ENCODE measurements around the gene PRPF8. TPM values are rescaled to one million over a fixed set of nuclear protein-coding genes. Genes with fewer than 3 reads are reported as not detected.

Gene PRPF8
- total and polyA plus RNA-seq, 10 of the 15 experiments (the other 5 are each of a cell fraction or from before 2014, with no cell fraction given): 77.2 to 337 (median 162) TPM

DNA sequence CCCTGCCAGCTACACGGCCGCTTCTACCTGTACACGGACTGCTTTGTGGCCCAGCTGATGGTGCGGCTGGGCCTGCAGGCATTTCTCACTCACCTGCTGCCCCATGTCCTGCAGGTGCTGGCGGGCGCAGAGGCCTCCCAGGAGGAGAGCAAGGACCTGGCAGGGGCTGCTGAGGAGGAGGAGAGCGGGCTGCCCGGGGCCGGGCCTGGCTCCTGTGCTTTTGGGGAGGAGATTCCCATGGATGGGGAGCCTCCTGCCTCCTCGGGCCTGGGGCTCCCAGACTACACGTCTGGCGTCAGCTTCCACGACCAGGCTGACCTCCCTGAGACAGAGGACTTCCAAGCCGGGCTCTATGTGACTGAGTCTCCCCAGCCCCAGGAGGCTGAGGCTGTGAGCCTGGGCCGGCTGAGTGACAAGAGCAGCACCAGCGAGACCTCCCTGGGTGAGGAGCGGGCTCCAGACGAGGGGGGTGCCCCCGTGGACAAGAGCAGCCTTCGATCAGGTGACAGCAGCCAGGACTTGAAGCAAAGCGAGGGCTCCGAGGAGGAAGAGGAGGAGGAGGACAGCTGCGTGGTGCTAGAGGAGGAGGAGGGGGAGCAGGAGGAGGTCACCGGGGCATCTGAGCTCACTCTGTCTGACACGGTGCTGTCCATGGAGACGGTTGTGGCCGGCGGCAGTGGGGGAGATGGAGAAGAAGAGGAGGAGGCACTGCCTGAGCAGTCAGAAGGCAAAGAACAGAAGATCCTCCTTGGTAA, 43.4 kb upstream of the PRPF8 start:
- peaks cover 16% of the 10 kb centered on the region for H3K79me2 ChIP-seq (ENCODE audit: control insufficient read depth, insufficient read depth, low read length)
- WGBS (ENCODE audit: insufficient coverage, insufficient replicate concordance, low lambda C conversion rate, missing lambda C conversion rate): 93% methylated on average over 28 of the region's 28 CpGs
- H3K9ac ChIP-seq (ENCODE audit: control insufficient read depth, insufficient read depth, low read length): no peak overlapping the region
- TF ChIP-seq, protein P1, sequence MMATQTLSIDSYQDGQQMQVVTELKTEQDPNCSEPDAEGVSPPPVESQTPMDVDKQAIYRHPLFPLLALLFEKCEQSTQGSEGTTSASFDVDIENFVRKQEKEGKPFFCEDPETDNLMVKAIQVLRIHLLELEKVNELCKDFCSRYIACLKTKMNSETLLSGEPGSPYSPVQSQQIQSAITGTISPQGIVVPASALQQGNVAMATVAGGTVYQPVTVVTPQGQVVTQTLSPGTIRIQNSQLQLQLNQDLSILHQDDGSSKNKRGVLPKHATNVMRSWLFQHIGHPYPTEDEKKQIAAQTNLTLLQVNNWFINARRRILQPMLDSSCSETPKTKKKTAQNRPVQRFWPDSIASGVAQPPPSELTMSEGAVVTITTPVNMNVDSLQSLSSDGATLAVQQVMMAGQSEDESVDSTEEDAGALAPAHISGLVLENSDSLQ (IDR thresholded peaks at IDR 0.05): no peak
- TF ChIP-seq CBFB (IDR thresholded peaks at IDR 0.05; ENCODE audit: low read depth) (no peak), BRCA1 (IDR thresholded peaks at IDR 0.05; ENCODE audit: low read depth, low read length) (no peak), ZNF207 (IDR thresholded peaks at IDR 0.05; ENCODE audit: borderline replicate concordance) (no peak)
- TF ChIP-seq, protein P2, sequence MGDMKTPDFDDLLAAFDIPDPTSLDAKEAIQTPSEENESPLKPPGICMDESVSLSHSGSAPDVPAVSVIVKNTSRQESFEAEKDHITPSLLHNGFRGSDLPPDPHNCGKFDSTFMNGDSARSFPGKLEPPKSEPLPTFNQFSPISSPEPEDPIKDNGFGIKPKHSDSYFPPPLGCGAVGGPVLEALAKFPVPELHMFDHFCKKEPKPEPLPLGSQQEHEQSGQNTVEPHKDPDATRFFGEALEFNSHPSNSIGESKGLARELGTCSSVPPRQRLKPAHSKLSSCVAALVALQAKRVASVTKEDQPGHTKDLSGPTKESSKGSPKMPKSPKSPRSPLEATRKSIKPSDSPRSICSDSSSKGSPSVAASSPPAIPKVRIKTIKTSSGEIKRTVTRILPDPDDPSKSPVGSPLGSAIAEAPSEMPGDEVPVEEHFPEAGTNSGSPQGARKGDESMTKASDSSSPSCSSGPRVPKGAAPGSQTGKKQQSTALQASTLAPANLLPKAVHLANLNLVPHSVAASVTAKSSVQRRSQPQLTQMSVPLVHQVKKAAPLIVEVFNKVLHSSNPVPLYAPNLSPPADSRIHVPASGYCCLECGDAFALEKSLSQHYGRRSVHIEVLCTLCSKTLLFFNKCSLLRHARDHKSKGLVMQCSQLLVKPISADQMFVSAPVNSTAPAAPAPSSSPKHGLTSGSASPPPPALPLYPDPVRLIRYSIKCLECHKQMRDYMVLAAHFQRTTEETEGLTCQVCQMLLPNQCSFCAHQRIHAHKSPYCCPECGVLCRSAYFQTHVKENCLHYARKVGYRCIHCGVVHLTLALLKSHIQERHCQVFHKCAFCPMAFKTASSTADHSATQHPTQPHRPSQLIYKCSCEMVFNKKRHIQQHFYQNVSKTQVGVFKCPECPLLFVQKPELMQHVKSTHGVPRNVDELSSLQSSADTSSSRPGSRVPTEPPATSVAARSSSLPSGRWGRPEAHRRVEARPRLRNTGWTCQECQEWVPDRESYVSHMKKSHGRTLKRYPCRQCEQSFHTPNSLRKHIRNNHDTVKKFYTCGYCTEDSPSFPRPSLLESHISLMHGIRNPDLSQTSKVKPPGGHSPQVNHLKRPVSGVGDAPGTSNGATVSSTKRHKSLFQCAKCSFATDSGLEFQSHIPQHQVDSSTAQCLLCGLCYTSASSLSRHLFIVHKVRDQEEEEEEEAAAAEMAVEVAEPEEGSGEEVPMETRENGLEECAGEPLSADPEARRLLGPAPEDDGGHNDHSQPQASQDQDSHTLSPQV (IDR thresholded peaks at IDR 0.05): no peak
- ChIA-PET POLR2A (no interaction called here), RAD21 (ENCODE audit: unreplicated experiment) (no interaction called here), SMC1A (ENCODE audit: uncharacterized antibody, unreplicated experiment) (interaction anchor here (1.7 kb wide), 1 partner anchor 9 kb away, joined by 4 read pairs; no protein-coding TSS in a partner anchor), CTCF (interaction anchor here (1.1 kb wide), 1 partner anchor 27 kb away, joined by 3 read pairs; no protein-coding TSS in a partner anchor)
- H3K4me3 ChIP-seq: no peak overlapping the region
- H2AFZ ChIP-seq (ENCODE audit: control insufficient read depth, low read depth, low read length): no peak overlapping the region
- no peak for ATAC-seq
- H3K27me3 ChIP-seq (replicated peaks in 1 of 2; ENCODE audit: control insufficient read depth in 2 of 2, insufficient read depth in 2 of 2, low read length in 1 of 2): no peaks in the 10 kb centered on the region
- no peaks in the 10 kb centered on the region for H3K9me3 ChIP-seq (replicated peaks; ENCODE audit: control insufficient read depth, insufficient read depth, low read length)
- peaks cover 22% of the 10 kb centered on the region for H3K4me1 ChIP-seq (ENCODE audit: control insufficient read depth, insufficient read depth, low read length)
- H3K36me3 ChIP-seq (ENCODE audit: control insufficient read depth in 2 of 2, insufficient read depth in 2 of 2, low read length in 1 of 2): peaks cover 3 to 5% of the 10 kb centered on the region in 2 experiments; a peak in 3 of 4 replicates
- BruUV-seq (replicated peaks): no TSS peak
- H3K27ac ChIP-seq (ENCODE audit: control insufficient read depth, insufficient read depth): no peak overlapping the region
- no peak for DNase-seq (ENCODE audit: low read depth, low spot score)
- no peak overlapping the region for H3K4me2 ChIP-seq (ENCODE audit: control insufficient read depth, insufficient read depth)
- in situ Hi-C loops (cut with MboI): no loop called here
- intact Hi-C loops (cut with micrococcal nuclease; ENCODE audit: unreplicated experiment): no loop called here
- H4K20me1 ChIP-seq (ENCODE audit: control insufficient read depth, insufficient read depth): no peaks in the 10 kb centered on the region
- FAIRE-seq: no peak
